T-cell (primary cell): Measurements from ENCODE around the gene KIF3C. TPM values are rescaled to one million over a fixed set of nuclear protein-coding genes. Genes with fewer than 3 reads are reported as not detected.
"Not testable (repeated sequence)": the region's sequence is repeated elsewhere in the genome, so short reads cannot be mapped to it uniquely, and the experiment has no call there.

Experiments used
- ATAC-seq, 4 experiments: fragments of 200-7000 bp in 3 of 4; fragments of 150-1000 bp in 1 of 4; cut with Tn5 transposase; replicated peaks in 1 of 4; 1 replicate in 3 of 4; 2 replicates in 1 of 4; pipeline ENCODE4 v1.10.0; 2021; ENCODE audit warnings: moderate library complexity in 3 of 4, mild to moderate bottlenecking in 2 of 4, moderate number of reproducible peaks in 1 of 4
- CTCF ChIA-PET, 2 donors: fragments of 300-600 bp; sonication (Branson Sonifier 250); formaldehyde crosslinking; loops; one replicate each; lab custom pipeline; 2022; ENCODE audit warnings: antibody characterized with exemption in 2 of 2; lab: Charles Lee
- POLR2A ChIA-PET, 2 donors: fragments of 300-600 bp; sonication (Branson Sonifier 250); formaldehyde crosslinking; loops; one replicate each; lab custom pipeline; 2022; ENCODE audit warnings: antibody characterized with exemption in 2 of 2; lab: Charles Lee
- DNase-seq, 35 experiments: peaks; one replicate each; pipeline versions ENCODE4 v3.0.0 to v3.0.0-alpha.2; 2013 to 2023
- H3K27ac ChIP-seq: one replicate; pipeline ENCODE4 v1.5.1; 2013; ENCODE audit warnings: low read length
- H3K27me3 ChIP-seq, 2 experiments: replicated peaks in 1 of 2; 1 replicate in 1 of 2; 2 replicates in 1 of 2; pipeline versions ENCODE4 v1.6.1 to v1.7.0; 2013; ENCODE audit warnings: low read length in 1 of 2, mixed read lengths in 1 of 2; ENCODE audit not compliant: control insufficient read depth in 2 of 2, insufficient read depth in 2 of 2; ENCODE audit errors: extremely low read depth in 1 of 2
- H3K36me3 ChIP-seq, 2 donors: 1 replicate in 1 of 2; 2 replicates in 1 of 2; pipeline versions ENCODE4 v1.6.1 to v1.7.0; 2013; ENCODE audit warnings: low read length in 1 of 2; ENCODE audit not compliant: control insufficient read depth in 2 of 2, insufficient read depth in 1 of 2; ENCODE audit errors: extremely low read depth in 1 of 2
- H3K4me1 ChIP-seq, 2 experiments: 1 replicate in 1 of 2; 2 replicates in 1 of 2; pipeline versions ENCODE4 v1.6.1 to v1.7.0; 2013; ENCODE audit warnings: low read length in 2 of 2, mixed read lengths in 1 of 2; ENCODE audit not compliant: insufficient read depth in 2 of 2, control insufficient read depth in 1 of 2; ENCODE audit errors: extremely low read depth in 1 of 2
- H3K4me3 ChIP-seq, 2 donors: 1 replicate in 1 of 2; 2 replicates in 1 of 2; pipeline versions ENCODE4 v1.5.1 to v1.7.0; 2013; ENCODE audit warnings: mild to moderate bottlenecking in 2 of 2, low read length in 1 of 2, moderate library complexity in 1 of 2; ENCODE audit not compliant: control insufficient read depth in 1 of 2; ENCODE audit errors: extremely low read depth in 1 of 2
- H3K9me3 ChIP-seq: 2 replicates; pipeline ENCODE4 v1.7.0; 2013
- H3K27ac Mint-ChIP-seq, 2 donors: one replicate each; pipeline ENCODE4 v1.8.0; 2020 to 2021; ENCODE audit warnings: mild to moderate bottlenecking in 2 of 2, mixed read lengths in 2 of 2
- H3K27me3 Mint-ChIP-seq, 2 donors: one replicate each; pipeline ENCODE4 v1.8.0; 2021 to 2022; ENCODE audit warnings: mixed read lengths in 2 of 2
- H3K36me3 Mint-ChIP-seq: one replicate; pipeline ENCODE4 v1.8.0; 2021; ENCODE audit warnings: mixed read lengths
- H3K4me1 Mint-ChIP-seq, 3 donors: one replicate each; pipeline ENCODE4 v1.8.0; 2020 to 2022; ENCODE audit warnings: mixed read lengths in 3 of 3, mild to moderate bottlenecking in 1 of 3
- H3K4me3 Mint-ChIP-seq, 3 donors: one replicate each; pipeline ENCODE4 v1.8.0; 2020 to 2022; ENCODE audit warnings: mild to moderate bottlenecking in 3 of 3, mixed read lengths in 3 of 3, moderate library complexity in 3 of 3
- H3K9me3 Mint-ChIP-seq, 3 donors: one replicate each; pipeline ENCODE4 v1.8.0; 2020 to 2022; ENCODE audit warnings: mixed read lengths in 3 of 3
- WGBS: methylation state at CpG from one replicate; pipeline ENCODE4 v1.1.5; 2013; ENCODE audit warnings: missing lambda C conversion rate; ENCODE audit not compliant: insufficient coverage; 5-methylcytosine and 5-hydroxymethylcytosine counted together
- total RNA-seq, 35 experiments: library from RNA in 6 of 35; stranded (reverse) in 6 of 35; fragments of 120-200 nt in 1 of 35; gene quantifications; one replicate each; pipeline versions ENCODE4 v1.2.1 to v1.2.4 and lab custom pipeline; 2013 to 2026

The KIF3C gene
- total RNA-seq, 5 donors from 2014 or later (not counting 1 experiment from before 2014, with no cell fraction given), result 3.3 to 8.6 (median 6.9) TPM

- Histone ChIP-seq H3K9me3 (no peaks in the 10 kb centered on the region), H3K27ac (no peak overlapping the region), H3K36me3 (no peaks in the 10 kb centered on the region), H3K27me3 (peaks cover 0 to 9% of the 10 kb centered on the region in 2 experiments), H3K4me1 (no peaks in the 10 kb centered on the region), H3K4me3 (no peak overlapping the region)
- Mint-ChIP-seq H3K4me3 (no peak overlapping the region), H3K36me3 (no peaks in the 10 kb centered on the region), H3K27me3 (peaks cover 0 to 2% of the 10 kb centered on the region in 2 donors), H3K9me3 (no peaks in the 10 kb centered on the region), H3K27ac (no peak overlapping the region), H3K4me1 (no peaks in the 10 kb centered on the region)
- CTCF ChIA-PET, result interaction anchor here in 1 of 2 donors (0.9 kb wide), 1 partner anchor 9 kb away, joined by 3 read pairs; no protein-coding TSS in a partner anchor
- POLR2A ChIA-PET, result interaction anchor here in 1 of 2 donors (0.6 to 0.7 kb wide), 2 partner anchors 23 to 95 kb away, joined by 4 read pairs; no protein-coding TSS in a partner anchor
- WGBS, result 89% methylated on average over 3 of the region's 5 CpGs
- no peak for DNase-seq
- no peak for ATAC-seq
These were observed 18.3 kb upstream of the KIF3C start for GRCh38 chr2:26000561-26001082.

- H3K9me3 Mint-ChIP-seq, DNase-seq, H3K27me3 ChIP-seq, H3K36me3 Mint-ChIP-seq, H3K4me3 ChIP-seq, H3K36me3 ChIP-seq, ATAC-seq, H3K27ac Mint-ChIP-seq, H3K27me3 Mint-ChIP-seq, H3K4me1 Mint-ChIP-seq, CTCF ChIA-PET, H3K4me3 Mint-ChIP-seq, H3K27ac ChIP-seq, H3K9me3 ChIP-seq, H3K4me1 ChIP-seq: not testable (repeated sequence)
- 86% methylated on average over 7 of the region's 7 CpGs for WGBS
- POLR2A ChIA-PET, result interaction anchor here in 1 of 2 donors (0.6 kb wide), 1 partner anchor 141 kb away, joined by 7 read pairs; no protein-coding TSS in a partner anchor
These were observed 17.1 kb upstream of the KIF3C start for GRCh38 chr2:25999406-25999805.

- POLR2A ChIA-PET, H3K27ac Mint-ChIP-seq, DNase-seq, H3K27ac ChIP-seq, H3K4me3 Mint-ChIP-seq, H3K27me3 ChIP-seq, CTCF ChIA-PET, H3K36me3 Mint-ChIP-seq, H3K27me3 Mint-ChIP-seq, H3K9me3 Mint-ChIP-seq, ATAC-seq, H3K4me1 ChIP-seq, H3K4me1 Mint-ChIP-seq, H3K4me3 ChIP-seq, H3K9me3 ChIP-seq, H3K36me3 ChIP-seq: not testable (repeated sequence)
- WGBS, result 82% methylated on average over 5 of the region's 13 CpGs
These were observed 16.6 kb upstream of the KIF3C start for GRCh38 chr2:25998816-25999383.

GRCh38 chr2:25996844-25997243, 14.5 kb upstream of the KIF3C start:
- DNase-seq (no peak), ATAC-seq (no peak)
- no peak overlapping the region for H3K4me3 Mint-ChIP-seq
- H3K36me3 Mint-ChIP-seq, result no peaks in the 10 kb centered on the region
- peaks cover 4 to 10% (median 6%) of the 10 kb centered on the region in 3 donors for H3K4me1 Mint-ChIP-seq
- no peaks in the 10 kb centered on the region for H3K9me3 ChIP-seq
- no peaks in the 10 kb centered on the region for H3K36me3 ChIP-seq
- H3K27me3 ChIP-seq, result peaks cover 0 to 3% of the 10 kb centered on the region in 2 experiments
- H3K27ac Mint-ChIP-seq, result no peak overlapping the region
- H3K4me3 ChIP-seq, result no peak overlapping the region
- ChIA-PET POLR2A (no interaction called here), CTCF (no interaction called here)
- H3K27me3 Mint-ChIP-seq, result peaks cover 0 to 2% of the 10 kb centered on the region in 2 donors
- no peaks in the 10 kb centered on the region for H3K4me1 ChIP-seq
- no CpG with 5 or more reads among the region's 1 CpG for WGBS
- no peak overlapping the region for H3K27ac ChIP-seq
- H3K9me3 Mint-ChIP-seq, result no peaks in the 10 kb centered on the region

- Histone ChIP-seq H3K36me3 (no peaks in the 10 kb centered on the region), H3K4me3 (no peak overlapping the region), H3K27ac (no peak overlapping the region), H3K27me3 (no peaks in the 10 kb centered on the region), H3K4me1 (peaks cover 0 to 5% of the 10 kb centered on the region in 2 experiments), H3K9me3 (no peaks in the 10 kb centered on the region)
- Mint-ChIP-seq H3K9me3 (no peaks in the 10 kb centered on the region), H3K36me3 (no peaks in the 10 kb centered on the region), H3K4me3 (no peak overlapping the region), H3K27me3 (peaks cover 0 to 1% of the 10 kb centered on the region in 2 donors), H3K4me1 (peaks cover 7 to 18% (median 17%) of the 10 kb centered on the region in 3 donors), H3K27ac (no peak overlapping the region)
- ATAC-seq (no peak), DNase-seq (no peak)
- WGBS, result 98% methylated on average over 10 of the region's 15 CpGs
- ChIA-PET POLR2A (interaction anchor here in 1 of 2 donors (0.6 to 0.7 kb wide), 2 partner anchors 40 to 99 kb away, joined by 3 to 6 read pairs; partner anchors contain the start of gene RAB10), CTCF (no interaction called here)
These were observed 12.2 kb upstream of the KIF3C start for GRCh38 chr2:25994509-25994908.

- peaks cover 7 to 18% (median 17%) of the 10 kb centered on the region in 3 donors for H3K4me1 Mint-ChIP-seq
- no peak for ATAC-seq
- no peaks in the 10 kb centered on the region for H3K36me3 Mint-ChIP-seq
- CTCF ChIA-PET, result interaction anchor here in 1 of 2 donors (0.6 kb wide), 1 partner anchor 132 kb away, joined by 3 read pairs; no protein-coding TSS in a partner anchor
- H3K36me3 ChIP-seq, result no peaks in the 10 kb centered on the region
- H3K27ac Mint-ChIP-seq, result peak overlapping the region in 1 of 2 donors; percentile 59
- H3K27ac ChIP-seq, result no peak overlapping the region
- POLR2A ChIA-PET, result interaction anchor here (0.5 to 0.7 kb wide), 3 partner anchors 23 to 750 kb away, joined by 3 to 6 read pairs (median 5); no protein-coding TSS in a partner anchor
- 85% methylated on average over 5 of the region's 5 CpGs for WGBS
- DNase-seq, result no peak
- H3K27me3 ChIP-seq, result peaks cover 0 to 3% of the 10 kb centered on the region in 2 experiments
- H3K9me3 ChIP-seq, result no peaks in the 10 kb centered on the region
- H3K4me3 ChIP-seq, result no peak overlapping the region
- H3K27me3 Mint-ChIP-seq, result no peaks in the 10 kb centered on the region
- no peaks in the 10 kb centered on the region for H3K9me3 Mint-ChIP-seq
- H3K4me1 ChIP-seq, result peaks cover 0 to 5% of the 10 kb centered on the region in 2 experiments
- H3K4me3 Mint-ChIP-seq, result no peak overlapping the region
These were observed 10.8 kb upstream of the KIF3C start for GRCh38 chr2:25993049-25993448.
